ENCODE measurements around the gene FASTK. TPM values are rescaled to one million over a fixed set of nuclear protein-coding genes. Genes with fewer than 3 reads are reported as not detected.

The FASTK gene
- total and polyA plus RNA-seq, 4 donors, result 28.9 to 108 (median 89.9) TPM

DNA sequence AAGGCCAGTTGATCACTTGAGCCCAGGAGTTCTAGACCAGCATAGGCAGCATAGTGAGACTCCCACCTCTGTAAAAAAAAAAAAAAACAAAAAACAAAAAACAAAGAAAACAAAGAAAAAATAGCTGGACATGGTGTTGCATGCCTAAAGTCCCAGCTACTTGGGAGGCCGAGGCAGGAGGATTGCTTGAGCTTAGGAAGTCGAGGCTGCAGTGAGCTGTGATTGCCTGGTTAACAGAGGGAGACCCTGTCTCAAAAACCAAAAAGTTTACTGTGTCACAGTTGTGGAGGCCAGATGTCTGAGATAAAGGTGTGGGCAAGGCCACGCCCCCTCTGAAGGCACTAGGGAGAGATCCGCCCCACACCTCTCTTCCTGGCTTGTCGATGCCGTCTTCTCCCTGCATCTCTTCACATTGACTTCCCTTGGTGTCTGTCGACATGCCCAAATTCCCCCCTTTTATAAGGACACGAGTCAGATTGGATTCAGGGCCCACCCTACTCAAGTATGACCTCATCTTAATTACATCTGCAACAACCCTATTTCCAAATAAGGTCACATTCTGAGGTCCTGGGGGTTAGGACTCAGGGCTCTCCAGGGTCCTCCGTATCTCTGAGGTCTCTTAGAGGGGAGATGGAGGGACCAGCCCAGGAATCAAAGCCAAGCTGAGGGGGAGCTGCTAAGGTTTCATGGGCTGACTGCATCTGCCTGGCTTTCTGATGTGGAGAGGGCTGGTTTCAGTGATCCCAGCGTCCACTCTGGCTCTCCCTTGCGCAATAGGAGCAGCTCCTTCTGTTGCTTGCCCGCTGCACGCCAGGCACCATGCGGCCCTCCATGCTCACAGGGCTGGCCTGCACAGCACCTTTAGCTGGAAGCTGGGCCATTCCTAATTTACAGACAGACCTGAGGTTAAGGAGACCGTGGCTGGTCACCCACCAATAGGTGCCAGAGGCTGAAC is 28.8 kb upstream of the FASTK start:
- peaks cover 0 to 3% (median 0%) of the 10 kb centered on the region in 3 donors for H3K27me3 ChIP-seq (ENCODE audit: control insufficient read depth in 3 of 3, insufficient read depth in 3 of 3, low read length in 2 of 3)
- H3K4me3 ChIP-seq, result no peak overlapping the region
- TF ChIP-seq, protein P1, sequence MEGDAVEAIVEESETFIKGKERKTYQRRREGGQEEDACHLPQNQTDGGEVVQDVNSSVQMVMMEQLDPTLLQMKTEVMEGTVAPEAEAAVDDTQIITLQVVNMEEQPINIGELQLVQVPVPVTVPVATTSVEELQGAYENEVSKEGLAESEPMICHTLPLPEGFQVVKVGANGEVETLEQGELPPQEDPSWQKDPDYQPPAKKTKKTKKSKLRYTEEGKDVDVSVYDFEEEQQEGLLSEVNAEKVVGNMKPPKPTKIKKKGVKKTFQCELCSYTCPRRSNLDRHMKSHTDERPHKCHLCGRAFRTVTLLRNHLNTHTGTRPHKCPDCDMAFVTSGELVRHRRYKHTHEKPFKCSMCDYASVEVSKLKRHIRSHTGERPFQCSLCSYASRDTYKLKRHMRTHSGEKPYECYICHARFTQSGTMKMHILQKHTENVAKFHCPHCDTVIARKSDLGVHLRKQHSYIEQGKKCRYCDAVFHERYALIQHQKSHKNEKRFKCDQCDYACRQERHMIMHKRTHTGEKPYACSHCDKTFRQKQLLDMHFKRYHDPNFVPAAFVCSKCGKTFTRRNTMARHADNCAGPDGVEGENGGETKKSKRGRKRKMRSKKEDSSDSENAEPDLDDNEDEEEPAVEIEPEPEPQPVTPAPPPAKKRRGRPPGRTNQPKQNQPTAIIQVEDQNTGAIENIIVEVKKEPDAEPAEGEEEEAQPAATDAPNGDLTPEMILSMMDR (IDR thresholded peaks at IDR 0.05; ENCODE audit: control extremely low read depth, extremely low read depth), result no peak
- H3K4me1 ChIP-seq (ENCODE audit: control insufficient read depth in 5 of 5, insufficient read depth in 5 of 5, low read length in 5 of 5), result peaks cover 0 to 16% (median 7%) of the 10 kb centered on the region in 5 donors
- H3K9ac ChIP-seq (ENCODE audit: insufficient read depth in 1 of 2, low read length in 2 of 2), result no peak overlapping the region
- no peak for DNase-seq
- peaks cover 0 to 3% (median 2%) of the 10 kb centered on the region in 4 donors for H3K36me3 ChIP-seq (ENCODE audit: control insufficient read depth in 4 of 4, insufficient read depth in 4 of 4, low read length in 4 of 4)
- peaks cover 0 to 3% (median 0%) of the 10 kb centered on the region in 4 donors for H3K9me3 ChIP-seq (ENCODE audit: control insufficient read depth in 4 of 4, insufficient read depth in 3 of 4, low read length in 3 of 4)
- no peak for ATAC-seq (ENCODE audit: insufficient read depth, low FRiP score)
- 66 to 82% methylated on average over 15 of the region's 15 CpGs for WGBS, 2 donors
- H3K27ac ChIP-seq (ENCODE audit: low read depth in 1 of 2, low read length in 1 of 2), result no peak overlapping the region

DNA sequence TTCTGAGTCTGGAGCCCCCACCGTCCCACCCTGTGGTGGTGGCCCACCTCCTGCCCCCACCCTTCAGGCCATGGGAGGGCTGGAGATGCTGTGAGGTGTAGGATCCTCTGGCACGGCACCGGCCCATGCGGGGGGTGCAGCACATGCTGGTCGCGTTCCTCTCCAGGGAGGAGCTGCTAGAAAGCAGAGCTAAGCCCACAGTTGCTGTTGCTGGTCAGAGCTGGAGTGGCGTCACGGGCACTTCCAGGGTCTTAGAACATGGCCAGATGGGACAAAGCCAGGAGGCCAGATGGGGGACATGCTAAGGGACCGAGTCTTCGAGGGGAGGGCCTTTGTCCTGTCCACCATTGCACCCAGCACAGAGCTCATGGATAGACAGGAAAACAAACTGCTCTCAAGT is 27.3 kb upstream of the FASTK start:
- Histone ChIP-seq H3K36me3 (ENCODE audit: control insufficient read depth in 4 of 4, insufficient read depth in 4 of 4, low read length in 4 of 4) (peaks cover 0 to 3% (median 2%) of the 10 kb centered on the region in 4 donors), H3K27me3 (ENCODE audit: control insufficient read depth in 3 of 3, insufficient read depth in 3 of 3, low read length in 2 of 3) (no peaks in the 10 kb centered on the region), H3K9ac (ENCODE audit: insufficient read depth in 1 of 2, low read length in 2 of 2) (no peak overlapping the region), H3K27ac (ENCODE audit: low read depth in 1 of 2, low read length in 1 of 2) (no peak overlapping the region), H3K4me3 (no peak overlapping the region), H3K9me3 (ENCODE audit: control insufficient read depth in 4 of 4, insufficient read depth in 3 of 4, low read length in 3 of 4) (peaks cover 0 to 3% (median 0%) of the 10 kb centered on the region in 4 donors), H3K4me1 (ENCODE audit: control insufficient read depth in 5 of 5, insufficient read depth in 5 of 5, low read length in 5 of 5) (peaks cover 0 to 10% (median 3%) of the 10 kb centered on the region in 5 donors)
- 87 to 89% methylated on average over 10 of the region's 10 CpGs for WGBS, 2 donors
- TF ChIP-seq, protein P1 (IDR thresholded peaks at IDR 0.05; ENCODE audit: control extremely low read depth, extremely low read depth), result no peak
- DNase-seq (no peak), ATAC-seq (ENCODE audit: insufficient read depth, low FRiP score) (no peak)

DNA sequence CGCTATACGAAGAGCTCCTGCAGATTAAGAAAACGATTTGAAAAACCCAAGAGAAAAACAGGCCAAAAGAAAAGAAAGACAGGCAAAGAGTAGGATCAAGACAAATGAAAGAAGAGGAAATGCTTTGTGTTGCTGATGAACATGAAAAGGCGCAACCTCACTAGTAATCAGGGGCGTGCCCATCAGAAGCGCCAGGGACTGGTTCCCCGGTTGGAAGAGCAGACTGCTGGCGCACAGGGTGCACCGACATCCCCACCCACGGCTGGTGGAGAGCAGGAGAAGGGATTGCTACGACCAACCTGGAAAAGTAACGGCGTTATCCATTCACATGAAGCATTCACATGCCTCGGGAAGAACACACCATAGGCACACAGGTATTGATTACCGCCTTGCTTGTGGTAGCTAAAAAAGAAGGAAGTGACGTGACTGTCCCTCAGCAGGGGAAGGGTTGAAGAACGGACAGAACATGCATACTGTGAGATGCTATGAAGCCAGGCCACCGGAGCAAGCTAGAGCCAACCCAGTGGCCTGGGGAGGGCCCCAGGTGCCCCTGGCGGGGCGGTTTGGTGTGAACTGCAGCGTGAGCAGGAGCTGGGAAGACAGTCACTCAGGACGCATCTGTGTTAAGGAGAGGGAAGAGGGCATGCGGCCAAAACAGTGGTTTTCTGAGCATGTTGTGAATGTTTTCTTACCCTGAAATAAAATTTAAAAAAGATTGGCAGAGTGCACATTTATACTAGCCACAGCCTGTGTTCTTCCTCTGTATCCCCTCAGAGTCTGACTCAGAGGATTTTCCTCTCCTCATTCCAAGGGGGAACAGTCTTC is 24.0 kb upstream of the FASTK start:
- TF ChIP-seq, protein P1 (IDR thresholded peaks at IDR 0.05; ENCODE audit: control extremely low read depth, extremely low read depth), result no peak

More for the DNA sequence above, 24.0 kb upstream of the FASTK start:
- Histone ChIP-seq H3K27me3 (ENCODE audit: control insufficient read depth in 3 of 3, insufficient read depth in 3 of 3, low read length in 2 of 3) (no peaks in the 10 kb centered on the region), H3K27ac (ENCODE audit: low read depth in 1 of 2, low read length in 1 of 2) (no peak overlapping the region), H3K9ac (ENCODE audit: insufficient read depth in 1 of 2, low read length in 2 of 2) (no peak overlapping the region), H3K4me3 (no peak overlapping the region), H3K36me3 (ENCODE audit: control insufficient read depth in 4 of 4, insufficient read depth in 4 of 4, low read length in 4 of 4) (peaks cover 0 to 3% (median 2%) of the 10 kb centered on the region in 4 donors), H3K4me1 (ENCODE audit: control insufficient read depth in 5 of 5, insufficient read depth in 5 of 5, low read length in 5 of 5) (peaks cover 0 to 5% (median 0%) of the 10 kb centered on the region in 5 donors), H3K9me3 (ENCODE audit: control insufficient read depth in 4 of 4, insufficient read depth in 3 of 4, low read length in 3 of 4) (peaks cover 0 to 3% (median 0%) of the 10 kb centered on the region in 4 donors)
- DNase-seq, result no peak
- WGBS, 2 donors, result 70 to 77% methylated on average over 23 of the region's 23 CpGs
- no peak for ATAC-seq (ENCODE audit: insufficient read depth, low FRiP score)

All from lung (tissue), 12 donors.